GM12801 (cell line): ENCODE results near the gene PRSS12.

Experiments
- TF ChIP-seq, protein P1 (sequence below): IDR thresholded peaks from one replicate; pipeline ENCODE4 v1.5.1; 2011; ENCODE audit warnings: control low read depth; ENCODE audit not compliant: insufficient read length; ENCODE audit errors: extremely low read depth

The PRSS12 gene

DNA sequence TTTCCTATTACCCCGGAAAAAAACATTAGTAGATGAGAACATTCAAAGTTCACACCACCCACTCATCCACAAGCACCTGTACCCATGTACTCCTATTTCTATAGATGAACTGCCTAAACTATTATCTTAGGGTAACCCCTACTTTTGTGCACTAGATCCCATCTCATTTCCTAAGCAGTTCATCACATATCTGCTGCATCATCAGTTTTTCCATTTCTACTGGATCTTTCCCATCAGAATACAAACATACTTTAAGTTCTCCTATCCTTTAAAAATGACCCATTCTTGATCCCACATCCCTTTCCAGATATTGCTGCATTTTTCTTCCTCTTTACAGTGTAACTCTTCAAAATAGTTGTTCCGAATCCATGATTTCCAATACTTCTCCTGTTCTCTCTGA, 81.0 kb downstream of the PRSS12 start:
- TF ChIP-seq, protein P1, sequence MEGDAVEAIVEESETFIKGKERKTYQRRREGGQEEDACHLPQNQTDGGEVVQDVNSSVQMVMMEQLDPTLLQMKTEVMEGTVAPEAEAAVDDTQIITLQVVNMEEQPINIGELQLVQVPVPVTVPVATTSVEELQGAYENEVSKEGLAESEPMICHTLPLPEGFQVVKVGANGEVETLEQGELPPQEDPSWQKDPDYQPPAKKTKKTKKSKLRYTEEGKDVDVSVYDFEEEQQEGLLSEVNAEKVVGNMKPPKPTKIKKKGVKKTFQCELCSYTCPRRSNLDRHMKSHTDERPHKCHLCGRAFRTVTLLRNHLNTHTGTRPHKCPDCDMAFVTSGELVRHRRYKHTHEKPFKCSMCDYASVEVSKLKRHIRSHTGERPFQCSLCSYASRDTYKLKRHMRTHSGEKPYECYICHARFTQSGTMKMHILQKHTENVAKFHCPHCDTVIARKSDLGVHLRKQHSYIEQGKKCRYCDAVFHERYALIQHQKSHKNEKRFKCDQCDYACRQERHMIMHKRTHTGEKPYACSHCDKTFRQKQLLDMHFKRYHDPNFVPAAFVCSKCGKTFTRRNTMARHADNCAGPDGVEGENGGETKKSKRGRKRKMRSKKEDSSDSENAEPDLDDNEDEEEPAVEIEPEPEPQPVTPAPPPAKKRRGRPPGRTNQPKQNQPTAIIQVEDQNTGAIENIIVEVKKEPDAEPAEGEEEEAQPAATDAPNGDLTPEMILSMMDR = no peak

DNA sequence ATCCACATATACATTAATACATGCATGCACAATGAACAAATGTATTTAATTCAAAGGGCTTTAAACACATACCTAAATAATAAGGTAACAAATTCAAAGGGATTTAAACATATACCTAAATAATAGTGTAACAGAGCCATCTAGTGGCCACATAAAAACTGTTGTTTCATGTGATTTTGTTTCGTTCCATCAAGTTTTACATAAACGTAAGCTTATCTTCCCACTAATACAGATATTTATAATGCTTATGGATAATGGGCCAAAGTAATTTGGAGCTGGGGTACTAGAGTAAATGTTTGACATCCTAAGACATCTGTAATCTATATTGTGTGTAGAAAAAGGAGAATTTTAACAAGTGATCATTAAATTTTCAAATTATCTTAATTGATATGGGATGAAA, 82.3 kb downstream of the PRSS12 start:
- TF ChIP-seq, protein P1 = no peak

DNA sequence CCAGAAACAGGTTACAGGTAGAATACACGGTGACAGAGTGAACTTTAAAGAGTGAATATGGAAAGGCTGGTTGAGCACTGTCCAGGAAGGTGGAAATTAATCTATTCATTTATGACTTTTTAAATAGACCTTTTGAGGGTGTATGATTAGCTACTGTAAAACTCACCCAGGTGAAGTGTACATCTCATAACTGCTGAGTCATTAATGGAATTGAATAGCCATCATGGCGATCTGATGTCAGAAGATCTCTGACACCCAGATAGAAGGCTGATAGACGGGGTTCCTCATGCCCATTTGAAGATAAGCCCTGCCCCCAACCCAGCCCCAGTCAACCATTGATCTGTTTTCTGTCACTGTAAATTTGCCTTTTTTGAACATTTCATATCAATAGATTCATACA, 84.0 kb downstream of the PRSS12 start:
- TF ChIP-seq, protein P1 = no peak

DNA sequence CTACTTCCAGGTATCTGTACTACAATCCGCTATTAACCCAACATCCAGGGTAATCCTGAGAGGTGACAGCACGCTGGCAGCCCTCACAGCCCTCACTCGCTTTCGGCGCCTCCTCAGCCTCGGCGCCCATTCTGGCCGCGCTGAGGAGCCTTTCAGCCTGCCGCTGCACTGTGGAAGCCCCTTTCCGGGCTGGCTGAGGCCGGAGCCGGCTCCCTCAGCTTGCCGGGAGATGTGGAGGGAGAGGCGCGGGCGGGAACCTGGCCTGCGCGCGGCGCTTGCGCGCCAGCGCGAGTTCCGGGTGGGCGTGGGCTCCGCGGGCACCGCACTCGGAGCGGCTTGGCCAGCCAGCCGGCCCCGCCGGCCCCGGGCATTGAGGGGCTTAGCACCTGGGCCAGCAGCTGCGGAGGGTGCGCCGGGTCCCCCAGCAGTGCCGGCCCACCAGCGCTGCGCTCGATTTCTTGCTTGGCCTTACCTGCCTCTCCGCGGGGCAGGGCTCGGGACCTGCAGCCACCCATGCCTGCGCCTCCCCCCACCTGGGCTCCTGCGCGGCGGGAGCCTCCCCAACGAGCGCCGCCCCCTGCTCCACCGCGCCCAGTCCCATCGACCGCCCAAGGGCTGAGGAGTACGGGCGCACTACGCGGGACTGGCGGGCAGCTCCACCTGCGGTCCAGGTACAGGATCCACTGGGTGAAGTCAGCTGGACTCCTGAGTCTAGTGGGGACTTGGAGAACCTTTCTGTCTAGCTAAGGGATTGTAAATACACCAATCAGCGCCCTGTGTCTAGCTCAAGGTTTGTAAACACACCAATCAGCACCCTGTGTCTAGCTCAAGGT, 87.3 kb downstream of the PRSS12 start:
- TF ChIP-seq, protein P1 = no peak

DNA sequence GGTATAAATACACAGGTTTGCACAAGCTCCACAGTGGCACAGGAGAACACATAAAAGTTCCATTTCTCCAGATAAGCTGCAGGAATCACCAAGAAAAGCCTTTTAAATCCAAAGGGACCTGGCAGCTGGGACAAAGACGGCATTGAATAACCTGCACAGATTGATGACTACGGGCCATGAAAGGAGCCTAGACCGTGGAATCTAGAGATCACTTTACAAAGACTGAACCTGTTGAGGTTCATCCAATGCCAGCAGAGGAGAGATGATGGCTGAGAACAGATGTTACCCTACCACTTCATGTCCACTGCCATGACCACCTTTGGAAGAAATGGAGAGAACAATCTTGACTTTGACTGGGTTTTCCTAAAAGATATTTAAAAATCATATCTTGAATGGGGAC, 88.7 kb downstream of the PRSS12 start:
- TF ChIP-seq, protein P1 = no peak

DNA sequence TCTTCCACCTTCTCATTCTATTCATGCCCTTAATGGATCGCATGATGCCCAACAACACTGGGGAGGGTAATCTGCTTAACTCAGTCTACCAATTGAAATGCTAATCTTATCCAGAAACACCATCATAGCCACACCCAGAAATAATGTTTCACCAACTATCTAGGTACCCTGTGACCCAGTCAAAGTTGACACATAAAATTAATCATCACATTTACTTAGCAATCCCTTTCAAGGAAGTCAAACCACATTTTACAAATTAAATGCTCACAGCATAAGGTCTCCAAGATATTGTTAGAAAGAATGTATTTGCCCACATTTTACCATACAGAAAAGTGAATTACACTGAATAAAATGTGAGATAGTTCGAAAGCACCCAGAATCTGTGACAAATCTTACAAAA, 92.5 kb downstream of the PRSS12 start:
- TF ChIP-seq, protein P1 = no peak

DNA sequence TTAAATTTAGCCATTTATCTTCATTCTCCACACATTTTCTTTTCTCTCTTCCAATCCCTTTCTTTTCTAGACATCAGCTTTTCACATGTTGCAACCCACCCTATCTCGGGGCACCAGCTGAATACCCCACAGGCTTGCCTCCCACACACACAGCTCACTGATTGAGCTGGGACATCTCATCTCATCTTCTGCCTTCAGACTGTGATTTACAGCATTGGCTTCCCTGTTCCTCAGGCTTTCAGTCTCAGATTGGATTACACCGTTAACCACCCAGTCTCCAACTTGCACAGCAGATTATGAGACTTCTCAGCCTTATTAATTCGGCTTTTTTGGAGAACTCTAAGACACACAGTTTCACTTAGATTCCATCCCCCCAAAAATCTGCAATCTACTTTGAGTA, 93.7 kb downstream of the PRSS12 start:
- TF ChIP-seq, protein P1 = no peak
